Epithelial cell of prostate (primary cell): ENCODE results near the gene SNRPB2.

Experiments
- DNase-seq: peaks from one replicate; pipeline ENCODE4 v3.0.0-alpha.2; 2011; ENCODE audit warnings: low read depth, low spot score
- H3K27ac ChIP-seq: fragments of 450-650 bp; 2 replicates; pipeline ENCODE4 v1.5.1; 2017; ENCODE audit warnings: mild to moderate bottlenecking

Gene SNRPB2

DNA sequence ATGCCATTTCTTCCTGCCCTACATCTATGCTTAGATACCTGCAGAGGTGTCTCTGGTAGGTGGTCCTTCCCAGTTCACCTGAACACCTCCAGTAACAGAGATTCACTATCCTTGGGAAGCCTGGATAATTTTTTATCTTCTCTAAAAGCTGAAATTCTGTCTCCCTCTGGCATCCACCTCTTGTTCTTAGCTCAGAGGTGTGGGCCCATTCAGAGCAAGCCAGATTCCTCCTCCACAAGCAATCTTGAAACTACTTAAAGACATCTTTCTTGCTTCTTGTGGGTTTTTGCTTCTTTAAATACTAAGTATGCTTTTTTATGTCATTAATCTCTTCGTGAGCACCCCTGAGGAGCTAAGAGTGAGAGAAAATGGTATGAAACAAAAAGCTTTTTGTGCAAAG, 10.4 kb upstream of the SNRPB2 start:
- no peak for DNase-seq
- no peak overlapping the region for H3K27ac ChIP-seq

DNA sequence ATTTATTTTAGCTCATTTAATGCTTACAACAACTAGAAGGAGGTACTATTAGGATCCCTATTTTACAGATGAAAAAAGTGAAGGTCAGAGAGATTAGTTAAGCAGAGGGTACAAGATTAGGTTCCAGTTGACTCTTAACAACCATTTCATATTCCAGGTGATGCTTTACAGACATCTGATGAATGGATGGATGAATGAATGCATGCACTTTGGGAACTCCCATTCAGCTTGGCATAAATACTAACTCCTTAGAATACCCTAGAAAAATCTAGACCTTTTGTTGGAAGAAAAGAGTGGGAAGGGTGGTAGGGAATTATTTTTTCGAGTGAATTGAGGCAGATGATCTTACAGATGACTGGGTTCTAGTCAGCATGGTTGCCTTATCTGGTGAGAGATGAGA, 746 bp upstream of the SNRPB2 start:
- H3K27ac ChIP-seq, result peak overlapping the region; percentile 62
- no peak for DNase-seq

DNA sequence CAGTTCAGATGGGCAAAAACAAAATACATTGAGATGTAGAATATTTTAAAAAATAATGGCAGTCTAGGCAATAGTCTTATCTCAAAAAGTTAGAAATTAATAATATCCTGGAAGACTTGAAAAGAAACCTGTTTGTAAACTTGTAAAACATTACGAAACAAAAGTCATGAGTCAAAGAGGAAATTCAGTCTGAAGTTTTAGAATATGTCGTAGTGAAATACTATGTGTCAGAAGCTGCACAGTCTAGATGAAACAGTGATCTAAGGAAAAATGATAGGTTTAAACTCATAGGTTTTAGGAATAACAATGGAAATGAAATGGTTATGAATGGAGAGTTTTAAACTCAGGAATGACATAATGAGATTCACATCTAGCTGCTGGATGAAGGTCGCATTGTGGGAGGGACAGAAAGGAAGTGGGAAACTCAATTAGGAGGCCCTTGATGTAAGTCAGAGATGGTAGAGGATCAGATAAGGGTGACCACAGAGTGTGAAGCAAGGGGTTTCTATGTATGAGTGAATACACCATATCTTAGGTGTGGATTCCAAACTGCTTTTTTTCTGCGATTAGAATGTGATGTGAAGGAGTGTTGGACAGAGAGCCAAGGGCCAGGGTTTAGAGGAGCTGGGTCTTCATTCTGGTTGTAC, 2.8 kb downstream of the SNRPB2 start:
- no peak overlapping the region for H3K27ac ChIP-seq
- DNase-seq, result no peak

- no peak overlapping the region for H3K27ac ChIP-seq
- DNase-seq, result no peak
These were observed 10.7 kb downstream of the SNRPB2 start for GRCh38 chr20:16740365-16741072.

- no peak overlapping the region for H3K27ac ChIP-seq
- DNase-seq, result no peak
These were observed 14.5 kb downstream of the SNRPB2 start for GRCh38 chr20:16744178-16744807.

DNA sequence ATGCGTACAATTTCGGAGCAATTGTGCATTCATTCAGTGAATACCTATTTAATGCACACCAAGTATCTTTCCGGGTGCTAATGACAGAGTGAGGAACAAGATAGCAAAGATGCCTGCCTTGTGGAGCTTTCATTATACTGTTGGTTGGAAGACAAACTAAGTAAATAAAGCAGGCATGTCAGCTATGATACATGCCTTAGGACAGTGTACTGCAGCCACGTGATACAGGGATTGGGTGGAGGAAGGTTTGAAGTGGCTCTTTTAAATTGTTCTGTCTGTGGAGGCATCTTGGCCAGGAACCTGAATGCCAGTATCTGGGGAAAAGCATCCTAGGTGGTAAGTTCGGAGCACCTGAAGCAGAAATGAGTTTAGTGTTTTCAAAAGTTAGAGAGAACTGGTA, 15.4 kb downstream of the SNRPB2 start:
- no peak for DNase-seq
- no peak overlapping the region for H3K27ac ChIP-seq

- no peak for DNase-seq
These were observed 17.5 kb downstream of the SNRPB2 start for GRCh38 chr20:16747291-16747811.

GRCh38 chr20:16748308-16748900, 18.6 kb downstream of the SNRPB2 start, which contains the start of gene OTOR:
OTOR (plus strand) TSS chr20:16748358; CDS start chr20:16748402, 44 bp downstream.
- no peak for DNase-seq
- no peak within 1 kb of the TSS for H3K27ac ChIP-seq

More at GRCh38 chr20:16747291-16747811, 17.5 kb downstream of the SNRPB2 start:
- no peak overlapping the region for H3K27ac ChIP-seq

DNA sequence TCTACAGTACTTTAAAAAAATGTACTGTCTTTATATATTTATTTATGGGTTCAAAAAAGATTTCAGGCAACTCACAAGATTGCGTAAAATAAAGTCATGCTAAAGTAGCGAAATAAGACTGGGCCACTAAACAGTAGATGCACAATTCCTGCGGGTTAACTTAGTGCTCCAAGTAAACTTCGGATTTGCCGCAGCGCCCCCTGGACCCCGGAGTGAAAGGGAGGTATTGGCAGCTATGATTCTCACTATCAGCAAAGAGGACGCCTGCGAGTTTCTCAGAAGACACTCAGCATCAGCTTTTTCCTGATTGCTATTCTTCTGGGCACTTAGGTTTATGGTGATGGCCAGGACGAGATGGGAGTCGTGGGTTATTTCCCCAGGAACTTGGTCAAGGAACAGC, 19.7 kb downstream of the SNRPB2 start:
- DNase-seq, result no peak
- H3K27ac ChIP-seq, result no peak overlapping the region

GRCh38 chr20:16752082-16752481, 22.3 kb downstream of the SNRPB2 start:
- H3K27ac ChIP-seq, result no peak overlapping the region
- no peak for DNase-seq

GRCh38 chr20:16752901-16753300, 23.1 kb downstream of the SNRPB2 start:
- no peak overlapping the region for H3K27ac ChIP-seq
- no peak for DNase-seq

DNA sequence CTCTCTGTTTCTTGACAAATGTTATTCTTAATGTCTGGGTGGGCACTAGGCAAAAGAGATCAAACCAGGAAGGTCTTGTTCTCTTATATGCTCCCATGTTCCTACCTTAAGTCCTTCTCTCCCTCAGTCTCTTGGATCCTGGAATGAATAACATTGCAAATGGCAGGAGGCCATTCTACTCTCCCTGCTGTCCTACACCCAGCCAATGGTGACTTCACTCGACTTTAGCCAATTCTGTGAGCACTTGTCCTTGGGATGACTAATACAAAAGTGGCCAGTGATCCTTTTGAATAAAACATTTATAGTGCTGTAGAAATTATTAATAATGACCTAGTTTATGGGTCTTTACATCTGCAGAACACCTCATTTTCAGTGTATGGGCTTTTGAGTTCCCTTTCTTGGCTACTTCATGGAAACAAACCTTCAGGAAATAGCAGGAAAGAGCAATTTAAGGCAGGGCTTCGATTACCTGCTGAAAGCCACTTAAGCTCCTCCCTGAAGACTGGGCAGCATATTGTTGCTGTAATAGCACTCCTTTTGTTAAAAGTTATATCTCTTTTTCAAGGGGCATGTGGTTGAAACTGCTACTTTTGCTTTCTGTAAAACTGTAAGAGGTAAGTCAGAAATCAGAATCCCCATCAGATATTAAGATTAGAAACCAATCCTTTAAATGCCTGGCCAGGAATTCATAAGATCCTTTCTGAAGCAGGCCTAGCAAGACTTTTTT, 28.8 kb downstream of the SNRPB2 start:
- no peak for DNase-seq
- H3K27ac ChIP-seq, result no peak overlapping the region

DNA sequence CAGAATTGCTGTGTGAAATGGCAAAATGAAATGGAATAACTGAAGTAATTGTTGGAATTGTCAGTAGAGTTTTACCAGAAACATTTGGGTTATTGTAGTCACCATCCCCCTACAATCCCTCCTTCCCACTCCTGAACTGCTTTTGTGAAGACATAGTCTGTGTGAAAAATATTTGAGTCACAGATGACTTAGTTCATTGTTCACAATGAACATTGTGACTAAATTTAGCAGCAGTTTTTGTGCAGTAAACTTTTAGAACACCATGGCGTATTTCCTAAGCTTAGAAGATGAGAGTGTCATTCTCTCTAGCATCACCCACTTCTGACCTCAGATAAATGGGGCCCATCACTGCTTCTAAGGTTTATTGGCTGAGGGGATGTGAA, 29.3 kb downstream of the SNRPB2 start:
- H3K27ac ChIP-seq, result no peak overlapping the region
- DNase-seq, result no peak

DNA sequence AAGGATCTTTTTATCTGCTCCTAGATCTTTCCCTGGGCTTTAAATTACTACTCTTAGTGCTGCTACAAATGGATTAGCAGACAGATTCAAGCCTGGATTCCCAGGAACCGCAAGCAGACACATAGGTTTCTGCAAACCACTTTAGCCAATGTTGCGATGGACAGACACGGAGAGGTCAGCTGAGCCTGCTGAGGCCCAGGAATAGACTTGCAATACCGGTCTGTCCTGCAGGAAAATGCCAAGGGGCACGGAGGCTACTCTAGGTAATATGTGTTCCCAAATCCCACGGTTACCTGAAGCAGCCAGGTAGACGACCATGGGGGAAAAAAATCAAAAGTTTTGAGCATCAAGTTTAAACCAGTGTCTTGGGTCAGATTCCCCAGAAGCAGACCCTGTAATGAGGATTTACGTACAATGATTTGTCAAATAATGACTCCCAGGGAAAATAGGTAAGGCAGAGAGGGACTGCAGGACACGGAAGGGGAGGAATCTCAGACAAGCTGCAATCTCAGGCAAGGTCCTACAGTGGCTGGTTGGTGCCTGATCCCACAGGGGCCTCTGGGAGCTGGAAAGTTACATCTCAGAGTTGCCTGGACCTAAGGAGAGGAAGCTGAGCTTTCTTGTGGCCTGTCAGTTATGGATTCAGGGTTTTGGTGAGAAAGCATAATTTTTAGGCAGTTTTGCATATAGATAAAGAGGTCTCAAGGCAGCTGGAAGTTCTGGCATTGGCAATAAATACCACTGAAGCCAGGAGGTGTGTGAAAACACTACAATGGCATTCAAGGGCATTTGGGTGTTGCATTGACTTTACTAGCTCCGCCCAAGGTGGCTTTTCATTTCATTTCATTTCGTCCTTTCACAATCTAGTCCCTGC, 30.8 kb downstream of the SNRPB2 start:
- no peak for DNase-seq
- H3K27ac ChIP-seq, result no peak overlapping the region

DNA sequence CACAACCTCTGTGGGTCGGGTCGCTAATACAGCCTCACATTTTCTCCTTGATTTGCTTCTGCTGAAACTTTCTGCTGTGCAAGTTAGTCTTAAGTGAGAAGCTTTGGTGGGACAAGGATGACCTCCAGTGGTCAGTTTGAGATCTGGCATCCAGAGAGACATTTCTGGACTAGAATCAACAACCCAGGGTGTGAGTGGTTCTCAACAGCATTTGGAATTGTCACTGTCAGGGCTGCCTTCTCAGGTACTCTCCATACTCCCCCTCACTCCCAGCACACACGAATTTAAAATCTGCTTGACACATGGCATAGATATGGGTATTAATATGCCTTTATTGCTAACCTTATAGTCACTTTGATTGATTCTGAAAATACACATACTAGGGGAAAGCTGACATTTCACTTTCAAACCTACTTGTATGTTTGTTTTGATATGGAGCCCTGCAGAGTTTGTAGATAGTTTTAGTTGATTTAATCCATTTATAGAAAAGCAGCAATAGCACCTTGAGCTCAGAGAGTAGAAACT, 31.5 kb downstream of the SNRPB2 start:
- no peak for DNase-seq
- no peak overlapping the region for H3K27ac ChIP-seq

GRCh38 chr20:16764560-16764959, 34.7 kb downstream of the SNRPB2 start:
- DNase-seq, result no peak
- no peak overlapping the region for H3K27ac ChIP-seq

DNA sequence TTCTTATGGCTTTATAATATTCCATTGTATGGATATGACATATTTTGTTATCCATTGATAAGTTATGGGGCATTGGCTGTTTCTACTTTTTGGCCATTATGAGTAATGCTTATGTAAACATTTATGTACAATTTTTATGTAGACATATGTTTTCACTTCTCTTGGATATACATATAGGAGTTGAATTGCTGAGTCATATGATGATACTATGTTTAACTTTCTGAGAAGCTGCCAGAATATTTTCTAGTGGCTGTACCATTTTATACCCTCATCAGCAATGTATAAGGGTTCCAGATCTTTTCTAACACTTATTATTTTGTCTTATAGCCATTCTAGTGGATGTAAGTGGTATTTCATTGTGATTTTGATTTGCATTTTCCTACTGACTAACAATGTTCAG, 41.4 kb downstream of the SNRPB2 start:
- no peak for DNase-seq
- H3K27ac ChIP-seq, result no peak overlapping the region

DNA sequence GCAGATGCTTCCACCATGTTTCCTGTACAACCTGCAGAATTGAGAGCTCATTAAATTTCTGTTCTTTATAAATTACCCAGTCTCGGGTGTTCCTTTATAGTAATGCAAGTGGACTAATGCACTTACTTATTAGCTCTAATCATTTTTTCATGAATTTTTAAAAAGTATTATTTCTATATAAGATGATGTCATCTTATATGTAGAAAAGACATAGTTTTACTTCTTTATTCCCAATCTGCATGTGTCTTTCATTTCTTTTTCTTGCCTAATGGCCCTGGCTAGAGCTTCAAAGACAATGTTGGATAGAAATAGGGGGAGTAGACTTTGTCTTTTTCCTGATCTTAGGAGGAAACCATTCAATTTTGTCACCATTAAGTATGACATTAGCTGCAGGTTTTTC, 46.1 kb downstream of the SNRPB2 start:
- DNase-seq, result no peak
- no peak overlapping the region for H3K27ac ChIP-seq

DNA sequence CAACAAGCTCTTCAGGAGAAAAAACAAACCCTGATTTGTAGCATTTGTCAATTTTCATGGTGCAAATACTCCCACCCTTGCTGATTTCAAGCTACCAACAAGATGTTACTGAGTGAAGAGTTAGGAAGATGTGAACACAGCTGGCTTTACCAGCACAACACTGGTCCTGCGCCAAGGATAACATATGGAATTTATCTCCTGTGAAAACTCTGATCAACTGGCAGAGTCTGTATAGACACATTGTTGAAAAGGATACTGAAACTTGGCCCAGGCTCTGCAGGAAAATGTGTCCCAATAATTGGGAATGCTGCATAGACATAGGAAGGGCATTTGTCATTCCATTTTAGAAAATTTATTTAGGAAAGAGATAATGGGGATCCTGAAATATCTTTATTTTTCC, 47.3 kb downstream of the SNRPB2 start:
- H3K27ac ChIP-seq, result no peak overlapping the region
- DNase-seq, result no peak
